K562 (cell line): Measurements from ENCODE around the gene CCT3. TPM values are rescaled to one million over a fixed set of nuclear protein-coding genes. Genes with fewer than 3 reads are reported as not detected.

ENCODE experiments used
- ATAC-seq: fragments of 200-7000 bp; cut with Tn5 transposase; 3 replicates; pipeline ENCODE4 v1.9.1; 2020; ENCODE audit warnings: moderate library complexity
- BruUV-seq: library from RNA; stranded (reverse); fragments of 400-500 nt; replicated peaks from 2 replicates; lab custom pipeline; 2021; lab: Mats Ljungman, UMichigan
- CTCF ChIA-PET: fragments of 300-600 bp; formaldehyde crosslinking; extraction: SDS; loops from one replicate; lab custom pipeline; 2021; ENCODE audit warnings: low intra/inter-chr PET ratio; lab: Yijun Ruan, JAX
- POLR2A ChIA-PET: fragments of 300-600, 350-650 bp; sonication (Branson Sonifier 250); formaldehyde crosslinking; extraction: SDS; loops from one replicate; lab custom pipeline; 2021; ENCODE audit warnings: antibody characterized with exemption, inconsistent platforms; lab: Yijun Ruan, JAX
- DNase-seq, 4 experiments: peaks; one replicate each; pipeline versions ENCODE4 v3.0.0 to v3.0.0-alpha.2; 2011 to 2018; ENCODE audit warnings: low spot score in 3 of 4, mixed read lengths in 3 of 4; ENCODE audit errors: extremely low read depth in 1 of 4
- FAIRE-seq: peaks from 2 replicates; lab custom pipeline; 2011; peaks lifted over from hg19 to GRCh38; lab: Jason Lieb, UNC
- H2AFZ ChIP-seq: 2 replicates; pipeline ENCODE4 v1.6.0; 2011; ENCODE audit warnings: low read depth, low read length, control low read depth, inconsistent platforms
- H3K27ac ChIP-seq: fragments of 200-600 bp; 3 replicates; pipeline ENCODE4 v1.8.0; 2011; ENCODE audit warnings: low read depth, mild to moderate bottlenecking, control low read depth, inconsistent platforms, low read length, moderate library complexity, mixed read lengths; ENCODE audit errors: extremely low read depth
- H3K27me3 ChIP-seq, 2 experiments: fragments of 300-600 bp in 1 of 2; 2 replicates in 1 of 2; 3 replicates in 1 of 2; pipeline versions ENCODE4 v1.6.0 to v1.8.0; 2011; ENCODE audit warnings: inconsistent platforms in 2 of 2, low read length in 2 of 2, mild to moderate bottlenecking in 1 of 2, mixed read lengths in 1 of 2, moderate library complexity in 1 of 2; ENCODE audit not compliant: control insufficient read depth in 2 of 2, insufficient read depth in 2 of 2
- H3K36me3 ChIP-seq: fragments of 300-600 bp; 3 replicates; pipeline ENCODE4 v1.8.0; 2011; ENCODE audit warnings: mild to moderate bottlenecking, low read length, inconsistent platforms; ENCODE audit not compliant: control insufficient read depth, insufficient read depth
- H3K4me1 ChIP-seq, 2 experiments: fragments of 200-600 bp in 1 of 2; replicated peaks in 1 of 2; 2 replicates in 1 of 2; 3 replicates in 1 of 2; pipeline versions ENCODE4 v1.5.1 to v1.8.0; 2011; ENCODE audit warnings: inconsistent platforms in 2 of 2, low read length in 2 of 2, mild to moderate bottlenecking in 1 of 2, mixed read lengths in 1 of 2, moderate library complexity in 1 of 2; ENCODE audit not compliant: control insufficient read depth in 2 of 2, insufficient read depth in 2 of 2
- H3K4me2 ChIP-seq: 2 replicates; pipeline ENCODE4 v1.6.1; 2011; ENCODE audit warnings: low read length, control low read depth, inconsistent platforms, mixed read lengths; ENCODE audit not compliant: insufficient read depth
- H3K4me3 ChIP-seq: fragments of 200-600 bp; sonication (generic), shearing (Covaris generic); 2 replicates; pipeline ENCODE4 v1.5.1; 2016; ENCODE audit warnings: control low read depth, inconsistent platforms
- H3K79me2 ChIP-seq: fragments of 200-600 bp; 3 replicates; pipeline ENCODE4 v1.8.0; 2011; ENCODE audit warnings: low read length, inconsistent platforms; ENCODE audit not compliant: control insufficient read depth, insufficient read depth
- H3K9ac ChIP-seq, 2 experiments: 2 replicates each; pipeline versions ENCODE4 v1.6.0 to v1.6.1; 2011; ENCODE audit warnings: low read depth in 2 of 2, low read length in 2 of 2, control low read depth in 1 of 2, inconsistent platforms in 1 of 2, mild to moderate bottlenecking in 1 of 2, mixed read lengths in 1 of 2; ENCODE audit not compliant: insufficient read depth in 1 of 2
- H3K9me1 ChIP-seq: one replicate; pipeline ENCODE4 v1.6.0; 2011; ENCODE audit warnings: inconsistent platforms, mild to moderate bottlenecking, low read length, moderate library complexity; ENCODE audit not compliant: control insufficient read depth, insufficient read depth
- H3K9me3 ChIP-seq: replicated peaks from 2 replicates; pipeline ENCODE4 v1.5.1; 2011; ENCODE audit warnings: low read depth, low read length, inconsistent platforms; ENCODE audit not compliant: control insufficient read depth, insufficient read depth
- H4K20me1 ChIP-seq: replicated peaks from 2 replicates; pipeline ENCODE4 v1.6.1; 2011; ENCODE audit warnings: low read length, inconsistent platforms, mixed read lengths; ENCODE audit not compliant: control insufficient read depth, insufficient read depth
- CEBPZ ChIP-seq: fragments of 150-350 bp; IDR thresholded peaks from 2 replicates; pipeline ENCODE4 v1.6.1; 2014; ENCODE audit warnings: low read depth, mild to moderate bottlenecking, low read length, borderline replicate concordance
- KDM5B ChIP-seq: fragments of 200-600 bp; sonication (generic); IDR thresholded peaks from 2 replicates; pipeline ENCODE4 v1.6.1; 2012; ENCODE audit warnings: low read depth, mild to moderate bottlenecking, moderate library complexity, low read length, control low read depth, inconsistent platforms; ENCODE audit not compliant: insufficient replicate concordance
- MTA1 ChIP-seq: fragments of 450-650 bp; IDR thresholded peaks from 2 replicates; pipeline ENCODE4 v1.6.1; 2017; ENCODE audit warnings: borderline replicate concordance
- NFRKB ChIP-seq: fragments of 450-650 bp; IDR thresholded peaks from 2 replicates; pipeline ENCODE4 v1.6.1; 2016; ENCODE audit warnings: low read depth
- NFXL1 ChIP-seq: fragments of 450-650 bp; formaldehyde crosslinking; IDR thresholded peaks from 2 replicates; pipeline ENCODE4 v1.4.0; 2021; ENCODE audit warnings: mild to moderate bottlenecking
- NR1H2 ChIP-seq: sonication (generic); formaldehyde crosslinking; IDR thresholded peaks from 2 replicates; pipeline ENCODE4 v1.4.0; 2020; ENCODE audit warnings: mild to moderate bottlenecking, missing genetic modification reagents
- NR3C1 ChIP-seq: sonication (generic); formaldehyde crosslinking; IDR thresholded peaks from 2 replicates; pipeline ENCODE4 v1.8.1; 2022; ENCODE audit warnings: missing genetic modification reagents
- SETDB1 ChIP-seq: IDR thresholded peaks from one replicate; pipeline ENCODE4 v1.6.1; 2012; ENCODE audit warnings: low read length, control low read depth, inconsistent platforms
- SMARCB1 ChIP-seq: IDR thresholded peaks from 2 replicates; pipeline ENCODE4 v1.6.1; 2011; ENCODE audit warnings: improper control_type of control experiment, low read depth; ENCODE audit not compliant: insufficient read length
- SRSF9 ChIP-seq: fragments of 200-400 bp; formaldehyde crosslinking; IDR thresholded peaks from 2 replicates; pipeline ENCODE4 v1.6.1; 2017; ENCODE audit warnings: low read depth, low read length, borderline replicate concordance
- TAF9B ChIP-seq: fragments of 450-650 bp; IDR thresholded peaks from 2 replicates; pipeline ENCODE4 v1.6.1; 2018; ENCODE audit warnings: mild to moderate bottlenecking; ENCODE audit not compliant: partially characterized antibody
- whole genome bisulfite sequencing: fragments of 100-300 bp; shearing (Covaris generic); methylation state at CpG from one replicate; pipeline ENCODE4 v1.1.6; 2016; ENCODE audit warnings: low coverage, mixed read lengths; ENCODE audit not compliant: insufficient coverage; ENCODE audit errors: missing lambda C conversion rate; 5-methylcytosine and 5-hydroxymethylcytosine counted together
- in situ Hi-C: fragments of 300-500 bp; cut with MboI; formaldehyde crosslinking; loops from 4 replicates; pipeline ENCODE4 v1.15.0; 2018; ENCODE audit warnings: inconsistent platforms, mixed read lengths
- intact Hi-C: fragments of 100-400 bp; cut with micrococcal nuclease; formaldehyde crosslinking; loops from 2 replicates; pipeline ENCODE4 v1.14.2; 2022
- polyA plus RNA-seq, 8 experiments: library from polyadenylated mRNA; depleted of rRNA in 4 of 8; stranded (reverse) in 5 of 8; unstranded in 3 of 8; fragments of >200 nt; fragmentation: Nextera tagmentation in 2 of 8; fragmentation: Illumina TruSeq in 1 of 8; extraction: Ambion mirVana in 2 of 8; extraction: Trizol in 1 of 8; gene quantifications; 2 replicates each; pipeline versions ENCODE4 v1.2.1 to v1.2.3, GENCODE V29; 2011 to 2014; ENCODE audit warnings: inconsistent platforms in 1 of 8, missing spikeins in 1 of 8
- total RNA-seq, 7 experiments: library from RNA; depleted of rRNA in 6 of 7; stranded (reverse); fragments of >200 nt in 6 of 7; fragmentation: Illumina TruSeq in 2 of 7; extraction: Trizol in 2 of 7; gene quantifications; 2 replicates each; pipeline versions ENCODE4 v1.2.1 to v1.2.3, GENCODE V29; 2011 to 2021; ENCODE audit warnings: low replicate concordance in 1 of 7

Gene CCT3
- total and polyA plus RNA-seq, 9 of the 15 experiments (the other 6 are each of a cell fraction or from before 2014, with no cell fraction given) = 475 to 1,167 (median 610) TPM

GRCh38 chr1:156260896-156261295, 77.2 kb downstream of the CCT3 start:
- FAIRE-seq (no peak), DNase-seq (no peak), ATAC-seq (no peak)
- in situ Hi-C loops (no loop called here), intact Hi-C loops (no loop called here)
- H3K36me3 ChIP-seq = peaks cover 90% of the 10 kb centered on the region
- H3K27me3 ChIP-seq = no peaks in the 10 kb centered on the region
- CTCF ChIA-PET = no interaction called here
- WGBS = 91% methylated on average over 2 of the region's 2 CpGs
- no peaks in the 10 kb centered on the region for H4K20me1 ChIP-seq
- no peaks in the 10 kb centered on the region for H3K9me3 ChIP-seq
- no TSS peak for BruUV-seq
- H2AFZ ChIP-seq = no peak overlapping the region
- TF ChIP-seq NFXL1 (CRISPR knock-in tag) = no peak
- TF ChIP-seq CEBPZ = no peak
- no peak for TF ChIP-seq TAF9B
- TF ChIP-seq NR3C1 = no peak
- no peak for TF ChIP-seq SRSF9
- no peak for TF ChIP-seq MTA1
- TF ChIP-seq NR1H2 (CRISPR knock-in tag) = no peak
- no peak for TF ChIP-seq SETDB1
- TF ChIP-seq NFRKB = no peak
- no peak for TF ChIP-seq SMARCB1
- TF ChIP-seq KDM5B = no peak
- peak overlapping the region in 1 of 2 experiments; percentile 8; a peak in 1 of 4 replicates for H3K9ac ChIP-seq
- POLR2A ChIA-PET = interaction anchor here (1.1 to 1.5 kb wide), 5 partner anchors 10 to 29 kb away, joined by 3 to 5 read pairs (median 3); no protein-coding TSS in a partner anchor
- H3K27ac ChIP-seq = no peak overlapping the region
- no peak overlapping the region for H3K4me3 ChIP-seq
- H3K79me2 ChIP-seq = no peaks in the 10 kb centered on the region
- H3K4me2 ChIP-seq = no peak overlapping the region
- H3K9me1 ChIP-seq = no peaks in the 10 kb centered on the region
- peaks cover 10 to 13% of the 10 kb centered on the region in 2 experiments; a peak in 4 of 5 replicates for H3K4me1 ChIP-seq
